WTC11 (cell line): ENCODE measurements around the gene NOSTRIN. TPM values are rescaled to one million over a fixed set of nuclear protein-coding genes. Genes with fewer than 3 reads are reported as not detected.

Source experiments
- ATAC-seq: fragments of 200-7000 bp; cut with Tn5 transposase; 2 replicates; pipeline ENCODE4 v1.10.0; 2021; ENCODE audit warnings: mild to moderate bottlenecking, moderate library complexity
- CTCF ChIA-PET: fragments of 300-600 bp; sonication (Branson Sonifier 250); formaldehyde crosslinking; loops from one replicate; lab custom pipeline; 2021; ENCODE audit warnings: antibody characterized with exemption; lab: Charles Lee
- POLR2A ChIA-PET: fragments of 350-600 bp; sonication (Branson Sonifier 250); formaldehyde crosslinking; loops from one replicate; lab custom pipeline; 2021; ENCODE audit warnings: antibody characterized with exemption; lab: Charles Lee
- DNase-seq: peaks from one replicate; pipeline ENCODE4 v3.0.0; 2021; ENCODE audit warnings: low spot score
- H3K27ac Mint-ChIP-seq: 2 replicates; pipeline ENCODE4 v1.8.0; 2021; ENCODE audit warnings: mixed read lengths
- H3K27me3 Mint-ChIP-seq: 2 replicates; pipeline ENCODE4 v1.8.0; 2021; ENCODE audit warnings: low read depth, mild to moderate bottlenecking, moderate library complexity, mixed read lengths
- H3K36me3 Mint-ChIP-seq: 2 replicates; pipeline ENCODE4 v1.8.0; 2021; ENCODE audit warnings: mixed read lengths
- H3K4me1 Mint-ChIP-seq: 2 replicates; pipeline ENCODE4 v1.8.0; 2022; ENCODE audit warnings: mixed read lengths
- H3K4me3 Mint-ChIP-seq: 2 replicates; pipeline ENCODE4 v1.8.0; 2021; ENCODE audit warnings: mild to moderate bottlenecking, moderate library complexity, mixed read lengths
- H3K9me3 Mint-ChIP-seq: 2 replicates; pipeline ENCODE4 v1.8.0; 2021; ENCODE audit warnings: mixed read lengths
- ATF1 ChIP-seq: sonication (generic); formaldehyde crosslinking; IDR thresholded peaks from 2 replicates; pipeline ENCODE4 v1.8.1; 2023; ENCODE audit warnings: mild to moderate bottlenecking, moderate library complexity, missing genetic modification reagents
- CBFB ChIP-seq: sonication (generic); formaldehyde crosslinking; IDR thresholded peaks from 2 replicates; pipeline ENCODE4 v1.8.1; 2022; ENCODE audit warnings: mild to moderate bottlenecking, low read depth, missing genetic modification reagents
- CREB1 ChIP-seq: sonication (generic); formaldehyde crosslinking; IDR thresholded peaks from 2 replicates; pipeline ENCODE4 v1.8.0; 2023; ENCODE audit warnings: mild to moderate bottlenecking, missing genetic modification reagents
- CREM ChIP-seq: sonication (generic); formaldehyde crosslinking; IDR thresholded peaks from 2 replicates; pipeline ENCODE4 v1.8.1; 2022; ENCODE audit warnings: mild to moderate bottlenecking, missing genetic modification reagents, moderate library complexity
- ETV6 ChIP-seq: sonication (generic); formaldehyde crosslinking; IDR thresholded peaks from 2 replicates; pipeline ENCODE4 v1.8.1; 2022; ENCODE audit warnings: mild to moderate bottlenecking, missing genetic modification reagents
- HMGA2 ChIP-seq: fragments of 250-450 bp; sonication (Bioruptor Pico); IDR thresholded peaks from 2 replicates; pipeline ENCODE4 v1.4.0; 2021; ENCODE audit warnings: mild to moderate bottlenecking, moderate library complexity
- JUN ChIP-seq: sonication (generic); formaldehyde crosslinking; IDR thresholded peaks from 2 replicates; pipeline ENCODE4 v1.8.0; 2023; ENCODE audit warnings: mild to moderate bottlenecking, missing genetic modification reagents
- KAT7 ChIP-seq: sonication (generic); formaldehyde crosslinking; IDR thresholded peaks from 2 replicates; pipeline ENCODE4 v1.8.1; 2023; ENCODE audit warnings: missing genetic modification reagents, mild to moderate bottlenecking, borderline replicate concordance
- MYBL2 ChIP-seq: sonication (generic); formaldehyde crosslinking; IDR thresholded peaks from 2 replicates; pipeline ENCODE4 v1.8.1; 2023; ENCODE audit warnings: mild to moderate bottlenecking, moderate library complexity, missing genetic modification reagents
- NR2C2 ChIP-seq: sonication (generic); formaldehyde crosslinking; IDR thresholded peaks from 2 replicates; pipeline ENCODE4 v1.8.0; 2022; ENCODE audit warnings: mild to moderate bottlenecking, missing genetic modification reagents
- PREB ChIP-seq: sonication (generic); formaldehyde crosslinking; IDR thresholded peaks from 2 replicates; pipeline ENCODE4 v1.8.1; 2022; ENCODE audit warnings: mild to moderate bottlenecking, missing genetic modification reagents, moderate library complexity, borderline replicate concordance
- RELA ChIP-seq: sonication (generic); formaldehyde crosslinking; IDR thresholded peaks from 2 replicates; pipeline ENCODE4 v1.8.1; 2022; ENCODE audit warnings: missing genetic modification reagents, mild to moderate bottlenecking, borderline replicate concordance
- SMAD4 ChIP-seq: sonication (generic); formaldehyde crosslinking; IDR thresholded peaks from 2 replicates; pipeline ENCODE4 v1.8.0; 2022; ENCODE audit warnings: mild to moderate bottlenecking, missing genetic modification reagents
- TCF7 ChIP-seq: sonication (generic); formaldehyde crosslinking; IDR thresholded peaks from 2 replicates; pipeline ENCODE4 v1.8.0; 2022; ENCODE audit warnings: mild to moderate bottlenecking, low read depth, missing genetic modification reagents, moderate library complexity
- USF1 ChIP-seq: sonication (generic); formaldehyde crosslinking; IDR thresholded peaks from 2 replicates; pipeline ENCODE4 v1.8.0; 2022; ENCODE audit warnings: mild to moderate bottlenecking, missing genetic modification reagents
- ZNF121 ChIP-seq: sonication (generic); formaldehyde crosslinking; IDR thresholded peaks from 2 replicates; pipeline ENCODE4 v1.8.0; 2023; ENCODE audit warnings: missing genetic modification reagents
- ZNF396 ChIP-seq: fragments of 250-450 bp; sonication (Bioruptor Pico); IDR thresholded peaks from 2 replicates; pipeline ENCODE4 v1.8.0; 2021; ENCODE audit warnings: mild to moderate bottlenecking, moderate library complexity, borderline replicate concordance
- ZNF425 ChIP-seq: fragments of 250-450 bp; sonication (Bioruptor Pico); conservative IDR thresholded peaks from 2 replicates; pipeline ENCODE4 v1.9.0; 2021; ENCODE audit warnings: mild to moderate bottlenecking
- total RNA-seq: library from RNA; stranded (reverse); gene quantifications from 3 replicates; pipeline ENCODE4 v1.2.3, GENCODE V29; 2021
- TF ChIP-seq, protein P1 (sequence below): sonication (generic); formaldehyde crosslinking; IDR thresholded peaks from 2 replicates; pipeline ENCODE4 v1.8.1; 2022; ENCODE audit warnings: low read depth, mild to moderate bottlenecking, moderate library complexity, missing genetic modification reagents, borderline replicate concordance
- TF ChIP-seq, protein P2 (sequence below): sonication (generic); formaldehyde crosslinking; conservative IDR thresholded peaks from 2 replicates; pipeline ENCODE4 v1.8.1; 2022; ENCODE audit warnings: mild to moderate bottlenecking, missing genetic modification reagents
- TF ChIP-seq, protein P3 (sequence below): sonication (generic); formaldehyde crosslinking; IDR thresholded peaks from 2 replicates; pipeline ENCODE4 v1.8.1; 2022; ENCODE audit warnings: mild to moderate bottlenecking, moderate library complexity, missing genetic modification reagents
- TF ChIP-seq, protein P4 (sequence below): sonication (generic); formaldehyde crosslinking; IDR thresholded peaks from 2 replicates; pipeline ENCODE4 v1.8.0; 2023; ENCODE audit warnings: missing genetic modification reagents, mild to moderate bottlenecking, borderline replicate concordance

The NOSTRIN gene
- total RNA-seq, 1 experiment from 2014 or later, result 0.22 TPM

GRCh38 chr2:168841445-168841844, 39.0 kb downstream of the NOSTRIN start:
- Mint-ChIP-seq H3K27me3 (no peaks in the 10 kb centered on the region), H3K4me1 (peaks cover 13% of the 10 kb centered on the region), H3K9me3 (peaks cover 9% of the 10 kb centered on the region), H3K27ac (no peak overlapping the region)
- POLR2A ChIA-PET, result no interaction called here
- TF ChIP-seq, protein P1, sequence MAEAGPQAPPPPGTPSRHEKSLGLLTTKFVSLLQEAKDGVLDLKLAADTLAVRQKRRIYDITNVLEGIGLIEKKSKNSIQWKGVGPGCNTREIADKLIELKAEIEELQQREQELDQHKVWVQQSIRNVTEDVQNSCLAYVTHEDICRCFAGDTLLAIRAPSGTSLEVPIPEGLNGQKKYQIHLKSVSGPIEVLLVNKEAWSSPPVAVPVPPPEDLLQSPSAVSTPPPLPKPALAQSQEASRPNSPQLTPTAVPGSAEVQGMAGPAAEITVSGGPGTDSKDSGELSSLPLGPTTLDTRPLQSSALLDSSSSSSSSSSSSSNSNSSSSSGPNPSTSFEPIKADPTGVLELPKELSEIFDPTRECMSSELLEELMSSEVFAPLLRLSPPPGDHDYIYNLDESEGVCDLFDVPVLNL (CRISPR knock-in tag), result no peak
- TF ChIP-seq, protein P2, sequence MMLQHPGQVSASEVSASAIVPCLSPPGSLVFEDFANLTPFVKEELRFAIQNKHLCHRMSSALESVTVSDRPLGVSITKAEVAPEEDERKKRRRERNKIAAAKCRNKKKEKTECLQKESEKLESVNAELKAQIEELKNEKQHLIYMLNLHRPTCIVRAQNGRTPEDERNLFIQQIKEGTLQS (CRISPR knock-in tag), result no peak
- TF ChIP-seq ZNF121 (CRISPR knock-in tag) (no peak), CREB1 (CRISPR knock-in tag) (no peak), RELA (CRISPR knock-in tag) (no peak), KAT7 (no peak), SMAD4 (CRISPR knock-in tag) (no peak), PREB (CRISPR knock-in tag) (no peak), MYBL2 (no peak), ATF1 (CRISPR knock-in tag) (no peak), NR2C2 (CRISPR knock-in tag) (no peak), USF1 (CRISPR knock-in tag) (no peak), CREM (CRISPR knock-in tag) (no peak)
- TF ChIP-seq, protein P3, sequence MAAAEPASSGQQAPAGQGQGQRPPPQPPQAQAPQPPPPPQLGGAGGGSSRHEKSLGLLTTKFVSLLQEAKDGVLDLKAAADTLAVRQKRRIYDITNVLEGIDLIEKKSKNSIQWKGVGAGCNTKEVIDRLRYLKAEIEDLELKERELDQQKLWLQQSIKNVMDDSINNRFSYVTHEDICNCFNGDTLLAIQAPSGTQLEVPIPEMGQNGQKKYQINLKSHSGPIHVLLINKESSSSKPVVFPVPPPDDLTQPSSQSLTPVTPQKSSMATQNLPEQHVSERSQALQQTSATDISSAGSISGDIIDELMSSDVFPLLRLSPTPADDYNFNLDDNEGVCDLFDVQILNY (CRISPR knock-in tag), result no peak
- TF ChIP-seq, all 79 proteins: peak for 0
- H3K36me3 Mint-ChIP-seq, result 0 out of 2 replicates have a peak, but pooled peaks cover 4% of the 10 kb centered on the region
- ATAC-seq, result no peak
- no peak for DNase-seq
- CTCF ChIA-PET, result no interaction called here
- H3K4me3 Mint-ChIP-seq, result no peak overlapping the region

DNA sequence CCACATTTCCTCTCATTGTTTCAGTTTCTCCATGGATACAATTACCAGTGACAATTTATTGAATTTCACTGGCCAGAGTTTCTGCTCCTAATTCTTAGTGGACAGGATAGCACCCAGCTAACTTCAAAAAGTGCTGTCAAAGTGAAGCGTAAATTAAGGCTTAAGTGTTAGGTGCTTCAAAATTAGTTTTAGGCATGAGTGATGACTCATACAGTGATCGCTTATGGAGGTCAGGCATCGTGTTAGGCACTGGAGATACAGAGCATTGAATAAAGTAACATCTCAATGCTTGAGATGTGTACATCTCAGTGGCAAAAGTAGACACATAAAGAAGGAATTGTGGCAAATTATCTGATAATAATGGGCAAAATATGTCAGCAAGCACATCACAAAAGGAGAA, 40.8 kb downstream of the NOSTRIN start:
- ChIA-PET CTCF (no interaction called here), POLR2A (no interaction called here)
- ATAC-seq (no peak), DNase-seq (no peak)
- H3K27me3 Mint-ChIP-seq, result no peaks in the 10 kb centered on the region
- H3K27ac Mint-ChIP-seq, result no peak overlapping the region
- peaks cover 13% of the 10 kb centered on the region for H3K4me1 Mint-ChIP-seq
- H3K36me3 Mint-ChIP-seq, result 0 out of 2 replicates have a peak, but pooled peaks cover 4% of the 10 kb centered on the region
- H3K4me3 Mint-ChIP-seq, result no peak overlapping the region
- H3K9me3 Mint-ChIP-seq, result peaks cover 5% of the 10 kb centered on the region
- TF ChIP-seq HMGA2 (CRISPR knock-in tag) (no peak), TCF7 (CRISPR knock-in tag) (no peak), CBFB (CRISPR knock-in tag) (no peak), PREB (CRISPR knock-in tag) (no peak), ZNF396 (CRISPR knock-in tag) (no peak), ZNF425 (CRISPR knock-in tag) (no peak), ETV6 (CRISPR knock-in tag) (no peak), JUN (no peak)
- TF ChIP-seq, protein P4, sequence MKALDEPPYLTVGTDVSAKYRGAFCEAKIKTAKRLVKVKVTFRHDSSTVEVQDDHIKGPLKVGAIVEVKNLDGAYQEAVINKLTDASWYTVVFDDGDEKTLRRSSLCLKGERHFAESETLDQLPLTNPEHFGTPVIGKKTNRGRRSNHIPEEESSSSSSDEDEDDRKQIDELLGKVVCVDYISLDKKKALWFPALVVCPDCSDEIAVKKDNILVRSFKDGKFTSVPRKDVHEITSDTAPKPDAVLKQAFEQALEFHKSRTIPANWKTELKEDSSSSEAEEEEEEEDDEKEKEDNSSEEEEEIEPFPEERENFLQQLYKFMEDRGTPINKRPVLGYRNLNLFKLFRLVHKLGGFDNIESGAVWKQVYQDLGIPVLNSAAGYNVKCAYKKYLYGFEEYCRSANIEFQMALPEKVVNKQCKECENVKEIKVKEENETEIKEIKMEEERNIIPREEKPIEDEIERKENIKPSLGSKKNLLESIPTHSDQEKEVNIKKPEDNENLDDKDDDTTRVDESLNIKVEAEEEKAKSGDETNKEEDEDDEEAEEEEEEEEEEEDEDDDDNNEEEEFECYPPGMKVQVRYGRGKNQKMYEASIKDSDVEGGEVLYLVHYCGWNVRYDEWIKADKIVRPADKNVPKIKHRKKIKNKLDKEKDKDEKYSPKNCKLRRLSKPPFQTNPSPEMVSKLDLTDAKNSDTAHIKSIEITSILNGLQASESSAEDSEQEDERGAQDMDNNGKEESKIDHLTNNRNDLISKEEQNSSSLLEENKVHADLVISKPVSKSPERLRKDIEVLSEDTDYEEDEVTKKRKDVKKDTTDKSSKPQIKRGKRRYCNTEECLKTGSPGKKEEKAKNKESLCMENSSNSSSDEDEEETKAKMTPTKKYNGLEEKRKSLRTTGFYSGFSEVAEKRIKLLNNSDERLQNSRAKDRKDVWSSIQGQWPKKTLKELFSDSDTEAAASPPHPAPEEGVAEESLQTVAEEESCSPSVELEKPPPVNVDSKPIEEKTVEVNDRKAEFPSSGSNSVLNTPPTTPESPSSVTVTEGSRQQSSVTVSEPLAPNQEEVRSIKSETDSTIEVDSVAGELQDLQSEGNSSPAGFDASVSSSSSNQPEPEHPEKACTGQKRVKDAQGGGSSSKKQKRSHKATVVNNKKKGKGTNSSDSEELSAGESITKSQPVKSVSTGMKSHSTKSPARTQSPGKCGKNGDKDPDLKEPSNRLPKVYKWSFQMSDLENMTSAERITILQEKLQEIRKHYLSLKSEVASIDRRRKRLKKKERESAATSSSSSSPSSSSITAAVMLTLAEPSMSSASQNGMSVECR (CRISPR knock-in tag), result no peak
